CD4-positive, alpha-beta T cell treated with Interleukin-12 subunit alpha and Interleukin-12 subunit beta, for 1 hour (primary cell): ENCODE results near the gene CD99.
"Not testable (repeated sequence)": the region's sequence is repeated elsewhere in the genome, so short reads cannot be mapped to it uniquely, and the experiment has no call there.

Experiments
- DNase-seq: peaks from one replicate; pipeline ENCODE4 v3.0.0-alpha.2; 2020

The CD99 gene

DNA sequence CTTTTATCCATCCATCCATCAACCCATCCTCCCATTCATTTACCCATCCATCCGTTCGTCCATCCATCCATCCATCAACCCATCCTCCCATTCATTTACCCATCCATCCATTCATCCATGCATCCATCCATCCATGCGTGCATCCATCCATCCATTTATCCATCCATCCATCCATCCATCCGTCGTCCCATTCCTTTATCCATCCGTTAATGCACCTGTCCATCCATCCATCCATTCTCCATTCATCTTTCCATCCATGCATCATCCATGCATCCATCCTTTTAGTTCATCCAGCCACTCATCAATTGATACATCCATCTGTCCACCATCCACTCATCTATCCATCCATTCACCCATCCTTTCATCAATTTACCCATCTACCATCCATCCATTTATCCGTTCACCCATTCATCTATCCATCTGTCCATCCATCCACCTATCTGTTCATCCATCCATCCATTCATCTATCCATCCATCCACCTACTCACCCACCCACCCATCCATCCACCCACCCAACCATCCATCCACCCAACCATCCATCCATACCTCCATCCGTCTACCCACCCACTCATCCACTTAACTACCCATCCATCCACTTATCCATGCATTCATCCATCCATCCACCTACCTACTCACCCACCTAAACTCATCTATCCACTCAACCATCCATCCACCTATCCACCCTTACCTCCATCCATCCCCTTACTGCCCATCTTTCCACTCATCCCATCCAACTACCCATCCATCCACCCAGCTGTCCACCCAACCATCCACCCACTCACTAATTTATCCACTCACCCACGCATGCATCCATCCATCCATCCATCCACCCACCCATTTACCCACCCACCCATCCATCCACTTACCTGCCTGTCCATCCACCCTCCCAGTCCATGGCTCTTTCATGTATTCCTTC lies 9.6 kb downstream of the CD99 start:
- DNase-seq, result no peak

DNA sequence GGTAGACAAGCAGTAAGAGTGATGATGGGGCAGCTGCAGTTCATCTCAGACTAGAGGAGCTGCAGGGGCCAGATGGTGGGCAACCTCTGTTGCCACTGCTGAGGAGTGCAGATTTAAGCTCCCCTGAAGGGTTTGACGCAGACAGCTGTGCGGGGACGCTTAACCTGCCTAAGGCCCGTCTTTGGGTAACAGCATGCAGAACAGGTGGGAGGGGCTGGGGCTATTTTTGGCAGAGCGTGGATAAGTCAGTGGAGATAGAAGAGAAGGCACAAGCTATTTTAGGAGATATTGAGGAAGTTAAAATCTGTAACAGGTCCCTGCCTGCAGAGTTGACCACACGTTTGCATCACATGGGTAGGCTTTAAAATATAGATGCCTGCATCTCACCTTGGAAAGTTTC lies 10.5 kb downstream of the CD99 start:
- no peak for DNase-seq

DNA sequence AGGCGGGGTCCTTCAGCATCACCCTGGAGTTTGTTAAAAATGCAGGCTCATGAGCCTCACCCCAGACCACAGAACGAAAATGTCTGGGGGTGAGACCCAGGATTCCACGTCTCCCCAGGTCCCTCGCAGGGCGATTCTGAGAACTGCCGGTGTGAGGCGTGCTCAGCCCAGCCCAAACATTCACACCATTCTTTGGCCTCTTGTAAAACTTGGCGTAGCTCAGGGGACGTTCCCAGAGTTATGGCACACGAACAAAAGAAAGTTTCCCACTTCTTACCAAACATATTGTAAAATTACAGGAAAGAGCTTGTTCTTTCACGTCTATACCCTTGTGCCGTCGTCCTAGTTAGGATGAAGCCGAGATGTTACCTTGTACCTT lies 12.9 kb downstream of the CD99 start:
- no peak for DNase-seq

DNA sequence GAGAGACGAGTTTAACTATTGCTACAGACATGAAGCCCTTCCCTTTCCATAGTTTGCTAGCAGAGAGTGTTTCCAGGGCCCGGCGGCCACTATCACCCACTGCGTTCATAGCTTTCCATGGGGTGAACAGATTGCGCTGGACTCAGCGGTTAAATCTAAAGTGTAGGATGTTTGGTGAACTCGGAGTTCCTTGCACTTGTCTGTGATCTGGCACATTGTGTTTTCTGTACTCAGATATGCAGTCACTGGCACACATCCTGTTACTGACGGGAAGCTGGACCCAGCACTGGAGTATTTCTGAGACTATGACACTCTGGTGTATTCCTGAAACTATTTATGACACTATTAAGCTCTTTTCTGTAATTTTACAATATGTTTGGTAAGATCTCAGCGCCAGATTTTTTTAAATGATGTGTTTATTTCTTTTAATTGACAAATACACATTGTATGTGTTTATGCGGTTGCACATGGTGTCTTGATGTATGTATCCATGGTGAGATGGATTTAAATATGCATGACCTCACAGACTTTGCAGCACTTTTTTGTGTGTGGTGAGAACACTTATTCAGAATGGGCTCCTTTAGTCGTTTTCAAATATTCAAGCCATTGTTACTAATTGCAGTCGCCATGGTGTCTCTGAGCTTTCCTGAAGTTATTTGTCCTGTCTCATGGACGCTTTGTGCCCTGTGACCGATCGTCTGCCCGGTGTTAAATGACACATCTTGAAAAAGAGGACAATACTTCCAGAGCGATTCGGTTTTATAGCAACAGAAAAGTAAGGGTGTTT lies 14.1 kb downstream of the CD99 start:
- DNase-seq, result no peak

DNA sequence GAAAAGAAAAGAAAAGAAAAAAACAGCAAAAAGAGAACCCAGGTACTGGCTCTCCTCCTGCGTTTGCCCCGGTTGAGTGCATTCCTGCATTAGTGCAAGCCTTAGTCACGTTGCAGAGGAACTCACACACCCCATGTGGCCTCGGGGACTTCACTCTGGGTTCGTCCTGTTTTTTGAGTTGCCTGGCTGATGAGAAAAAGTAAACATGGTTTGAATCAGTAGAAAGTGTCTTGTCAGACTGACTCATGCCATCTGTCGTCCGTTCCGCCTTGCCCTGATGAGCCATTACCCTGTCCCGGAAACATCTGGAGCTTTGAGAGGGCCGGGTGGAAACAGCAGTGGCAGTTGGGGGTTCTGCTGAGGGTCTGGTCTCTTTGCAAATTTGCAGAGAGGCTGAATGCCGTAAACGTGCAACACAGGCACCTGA lies 16.3 kb downstream of the CD99 start:
- peak; percentile 52 for DNase-seq

DNA sequence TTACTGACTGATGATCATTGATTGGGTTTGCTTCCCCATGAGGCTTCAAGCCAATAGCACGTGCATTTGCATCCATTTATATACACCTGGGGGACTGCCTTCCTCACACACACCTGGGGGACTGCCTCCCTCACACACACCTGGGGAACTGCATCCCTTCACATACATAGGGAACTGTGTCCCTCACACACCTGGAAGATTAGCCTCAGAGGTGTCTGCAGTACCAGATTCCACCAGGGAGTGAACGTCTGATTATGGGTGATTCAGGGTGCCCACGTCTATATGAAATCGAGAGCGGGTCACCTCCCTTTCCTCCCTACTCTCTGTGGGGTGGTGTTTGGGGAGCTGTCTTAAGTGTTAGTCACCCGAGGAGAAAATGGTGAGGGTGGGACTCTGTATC lies 16.9 kb downstream of the CD99 start:
- no peak for DNase-seq

DNA sequence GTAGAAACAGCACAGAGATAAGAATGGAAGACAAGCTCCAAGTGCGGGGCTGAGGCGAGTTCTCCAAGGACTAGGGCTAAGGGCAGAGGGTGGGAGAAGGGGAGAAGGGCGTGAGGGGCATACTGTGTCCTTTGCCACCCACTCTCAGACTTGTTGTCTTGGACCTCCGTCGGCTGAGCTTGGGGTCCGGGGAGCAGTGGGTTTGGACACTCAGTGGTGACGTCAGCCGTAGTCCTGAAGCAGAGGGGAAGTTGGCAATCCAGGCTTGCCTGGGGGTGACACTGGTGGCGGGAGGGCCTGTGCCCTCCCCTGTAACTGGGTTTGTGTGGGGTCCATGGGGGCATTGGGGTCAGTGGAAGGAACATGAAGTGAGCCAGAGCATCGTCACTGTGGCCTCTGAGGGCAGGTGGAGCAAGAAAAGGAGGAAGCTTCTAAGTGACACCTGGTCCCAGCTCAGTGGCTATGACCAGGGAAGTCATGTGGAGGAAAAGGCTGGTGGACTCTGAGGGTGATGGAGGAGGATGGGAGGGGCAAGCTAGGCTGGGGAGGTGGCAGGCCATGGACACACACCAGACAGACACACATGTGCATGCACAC lies 17.6 kb downstream of the CD99 start:
- DNase-seq, result no peak

DNA sequence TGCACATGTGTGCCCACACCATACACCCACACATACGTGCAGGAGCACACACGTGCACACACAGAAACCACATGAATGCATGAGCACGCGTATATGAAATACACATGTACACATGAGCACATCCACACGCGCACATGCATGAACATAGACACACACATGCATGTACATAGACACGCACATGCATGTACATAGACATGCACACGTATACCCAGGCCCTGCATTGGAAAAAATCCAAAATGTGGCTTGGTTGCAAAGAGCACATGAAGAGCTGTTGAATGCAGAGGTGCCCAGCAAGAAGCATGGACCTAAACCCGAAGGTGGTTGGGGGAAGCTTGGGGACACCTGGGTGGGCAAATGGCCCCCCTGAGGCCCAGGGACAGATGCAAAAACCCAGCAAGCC lies 18.5 kb downstream of the CD99 start:
- DNase-seq, result no peak

DNA sequence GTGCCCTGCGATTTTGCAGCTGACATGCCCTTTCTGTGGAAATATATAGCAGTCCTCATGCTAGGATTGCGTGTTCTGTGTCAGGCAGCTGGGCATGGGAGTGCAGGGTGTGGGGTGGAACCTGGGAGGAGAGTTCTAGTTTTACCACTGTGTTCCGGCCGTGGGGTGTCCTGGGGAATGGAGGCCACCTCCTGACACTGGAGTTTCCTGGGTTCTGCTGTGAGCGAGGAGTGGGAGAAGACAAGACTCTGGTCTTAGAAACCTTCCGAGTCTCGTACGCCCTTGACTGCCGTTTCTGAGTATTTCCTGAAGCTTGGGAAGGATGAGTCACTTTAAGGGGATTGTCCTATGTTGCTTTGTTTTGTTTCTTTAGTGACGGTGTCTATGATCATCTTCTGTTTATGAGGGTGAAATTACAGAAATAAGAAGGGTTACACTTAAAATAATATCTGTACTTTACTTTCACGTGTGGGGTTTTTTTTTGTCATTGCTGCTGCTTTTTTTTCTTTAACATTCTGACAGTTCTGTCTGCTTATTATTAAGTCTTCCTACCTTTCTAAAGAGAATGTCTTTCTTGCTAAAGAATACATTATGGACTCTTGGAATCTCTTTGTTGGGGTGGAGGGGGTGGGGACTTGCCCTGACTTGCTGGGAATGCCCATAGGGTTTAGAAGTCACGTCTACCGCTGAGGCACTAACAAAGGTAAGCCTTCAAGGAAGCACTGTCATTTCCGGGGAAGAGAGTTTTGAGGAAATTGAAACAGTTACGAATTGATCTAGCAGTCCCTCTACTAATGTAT lies 19.1 kb downstream of the CD99 start:
- peak; percentile 54 for DNase-seq

DNA sequence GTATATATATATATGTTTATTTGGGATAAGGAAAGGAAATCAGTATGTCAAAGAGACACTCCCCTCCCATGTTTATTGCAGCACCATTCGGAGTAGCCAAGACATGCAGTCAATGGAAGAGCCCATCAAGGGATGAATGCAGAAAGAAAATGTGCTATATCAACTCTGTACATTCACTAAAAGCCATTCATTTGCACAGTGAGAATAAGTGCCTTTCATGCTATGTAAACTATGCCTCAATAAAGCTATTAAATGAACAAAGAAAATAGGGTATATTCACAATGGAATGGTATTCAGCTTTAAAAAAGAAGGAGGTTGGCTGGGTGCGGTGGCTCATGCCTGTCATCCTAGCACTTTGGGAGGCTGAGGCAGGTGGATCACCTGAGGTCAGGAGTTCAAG lies 20.3 kb downstream of the CD99 start:
- DNase-seq, result no peak

DNA sequence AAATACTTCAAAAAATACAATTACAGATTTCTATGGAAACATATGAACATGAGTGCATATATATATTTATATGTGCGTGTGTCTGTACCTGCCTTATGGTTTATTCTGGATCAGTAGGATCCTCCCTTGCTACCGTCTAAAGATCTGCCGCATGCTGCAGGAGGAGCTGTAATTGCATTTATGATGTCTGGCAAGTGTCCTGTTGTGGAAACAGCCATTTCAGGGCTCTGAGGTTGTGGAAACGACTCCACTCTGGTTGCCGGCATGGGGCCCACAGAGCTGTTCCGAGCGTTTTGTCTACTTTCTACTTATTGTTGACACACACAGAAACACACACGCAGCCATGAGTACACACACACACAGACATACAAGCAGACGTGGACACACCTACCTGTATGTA lies 21.3 kb downstream of the CD99 start:
- no peak for DNase-seq

DNA sequence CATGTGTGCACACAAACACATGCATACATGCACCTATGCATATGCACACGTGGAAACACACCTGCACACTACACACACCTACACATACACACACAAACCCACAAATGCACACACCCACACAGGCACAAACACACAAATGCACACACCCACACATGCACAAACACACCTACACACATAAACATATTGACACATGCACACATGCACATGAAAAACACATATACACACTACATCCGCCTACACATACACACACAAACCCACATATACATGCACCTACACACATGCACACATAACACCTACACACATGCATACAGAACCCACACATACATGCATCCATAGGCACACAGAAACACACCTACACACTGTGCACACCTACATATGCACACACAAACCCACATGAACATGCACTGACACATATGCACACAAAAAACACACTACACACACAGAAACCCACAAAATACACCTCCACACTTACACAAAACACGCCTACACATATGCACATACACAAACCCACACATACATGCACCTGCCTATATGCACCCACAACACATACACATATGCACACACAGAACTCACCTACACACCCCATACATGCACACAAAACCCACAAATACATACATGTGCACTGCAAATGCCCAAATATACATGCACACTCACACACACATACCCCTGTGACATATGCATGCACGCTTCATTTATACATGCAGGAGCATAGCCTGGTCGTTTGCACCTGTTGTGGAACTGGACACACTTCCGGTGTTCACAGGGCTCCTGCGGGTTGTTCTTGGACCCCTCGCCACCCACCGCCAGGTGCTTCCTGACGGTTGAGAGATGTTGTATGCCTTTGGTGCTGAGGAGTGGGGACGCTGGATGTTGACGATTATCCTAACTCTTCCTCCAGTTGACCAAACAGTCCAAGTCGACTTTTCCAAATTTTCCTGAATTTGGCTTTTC lies 22.1 kb downstream of the CD99 start:
- no peak for DNase-seq

DNA sequence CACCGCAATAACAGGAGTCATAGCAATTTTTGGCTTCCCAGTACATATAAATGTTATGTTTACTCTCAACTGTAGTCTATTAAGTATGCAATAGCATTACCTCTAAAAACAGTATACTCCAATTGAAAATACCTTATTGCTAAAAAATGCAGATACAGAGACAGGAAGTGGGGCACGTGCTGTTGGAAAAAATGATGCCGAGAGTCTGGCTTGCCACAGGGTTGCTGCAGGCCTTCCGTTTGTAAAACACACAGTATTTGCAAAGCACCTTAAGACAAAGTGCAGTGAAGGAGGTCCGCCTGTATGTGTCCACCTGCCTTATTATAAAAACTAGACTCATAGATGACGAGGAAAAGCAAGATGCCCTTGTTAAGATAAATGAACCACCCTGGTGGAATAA lies 23.5 kb downstream of the CD99 start:
- DNase-seq, result no peak

DNA sequence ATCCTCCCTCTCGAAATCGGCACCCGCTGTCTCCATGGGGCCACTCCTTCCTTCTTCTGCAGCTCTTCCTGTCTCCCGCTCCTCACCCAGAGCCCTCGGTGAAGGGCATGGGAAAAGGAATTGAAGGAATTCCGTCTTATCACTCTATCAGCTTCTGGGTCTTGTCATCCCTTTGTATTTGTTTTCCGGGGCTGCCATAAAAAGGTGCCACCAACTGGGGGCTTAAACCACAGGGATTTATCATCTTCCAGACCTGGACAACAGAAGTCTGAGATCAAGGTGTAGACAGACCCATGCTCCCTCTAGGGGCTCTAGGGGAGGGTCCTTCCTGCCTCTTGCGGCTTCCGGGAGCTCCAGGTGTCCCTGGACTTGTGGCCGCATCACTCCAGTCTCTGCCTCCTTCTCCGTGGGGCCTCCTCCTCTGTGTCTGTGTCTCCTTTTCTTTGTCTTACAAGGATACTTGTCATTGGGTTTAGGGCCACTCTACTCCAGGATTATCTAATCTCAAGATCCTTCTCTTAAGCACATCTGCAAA lies 24.0 kb downstream of the CD99 start:
- DNase-seq, result no peak

DNA sequence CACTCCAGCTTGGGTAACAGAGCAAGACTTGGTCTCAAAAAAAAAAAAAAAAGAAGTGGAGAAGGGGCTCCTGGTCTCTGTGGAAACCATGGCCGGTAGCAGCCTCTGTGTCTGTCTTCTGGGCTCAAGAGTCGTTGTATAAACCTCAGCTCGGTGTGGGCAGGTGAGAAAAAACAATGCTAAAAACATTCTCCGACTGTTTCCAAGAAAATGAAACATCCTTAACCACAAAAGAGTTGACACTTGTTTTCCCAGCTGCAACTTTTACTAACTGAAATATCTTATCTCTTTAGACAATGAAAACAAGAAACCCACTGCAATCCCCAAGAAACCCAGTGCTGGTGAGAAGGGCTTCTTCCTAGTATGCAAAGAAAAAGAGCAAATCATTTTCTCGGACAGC lies 26.2 kb downstream of the CD99 start:
- DNase-seq, result no peak

DNA sequence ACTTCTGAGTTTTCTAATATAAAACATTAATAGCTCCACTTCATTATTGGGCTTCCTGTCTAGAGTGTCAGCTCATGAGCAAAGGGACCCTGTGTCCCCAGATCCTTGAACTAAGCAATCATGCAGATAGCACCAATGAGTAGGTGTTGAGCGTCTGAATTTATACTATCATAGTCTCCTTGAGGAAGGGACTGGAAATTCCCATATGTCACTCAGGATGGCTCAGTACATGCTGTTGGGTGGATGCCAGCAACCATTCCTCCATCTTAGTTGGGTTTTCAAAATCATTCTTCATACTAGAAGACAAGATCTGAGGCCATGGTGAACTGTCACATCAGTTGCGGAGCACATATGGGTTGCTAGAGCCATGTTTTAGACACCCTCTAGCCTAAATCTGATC lies 27.7 kb downstream of the CD99 start:
- DNase-seq, result no peak

DNA sequence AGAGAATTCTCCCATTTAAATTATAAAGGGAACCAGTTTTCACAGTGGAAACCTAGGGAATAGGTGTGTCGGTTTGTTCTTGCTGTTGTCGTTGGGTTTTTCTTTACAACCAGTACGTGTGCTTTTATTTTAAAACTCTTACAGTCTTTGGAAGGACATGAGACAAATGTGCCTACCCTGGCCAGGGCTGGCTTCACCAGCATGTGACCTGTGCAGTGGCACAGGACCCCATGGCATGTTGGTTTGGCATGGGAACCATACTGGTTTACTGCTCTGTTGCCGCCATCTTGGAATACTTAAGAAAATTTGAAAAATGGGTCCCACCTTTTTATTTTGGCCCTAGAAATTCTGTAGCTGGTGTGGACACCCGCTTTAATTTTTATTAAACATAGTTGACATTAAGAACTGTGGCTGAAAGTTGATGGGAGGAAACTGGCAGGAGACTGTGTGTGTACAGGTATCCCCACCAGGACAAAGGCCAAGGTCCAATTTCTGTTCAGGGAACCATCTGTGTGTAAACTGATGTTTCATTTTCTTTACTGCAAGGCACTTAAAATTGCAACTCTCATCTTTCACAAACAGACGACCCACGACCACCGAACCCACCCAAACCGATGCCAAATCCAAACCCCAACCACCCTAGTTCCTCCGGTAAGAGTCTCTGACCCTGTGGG lies 28.8 kb downstream of the CD99 start:
- DNase-seq, result no peak

DNA sequence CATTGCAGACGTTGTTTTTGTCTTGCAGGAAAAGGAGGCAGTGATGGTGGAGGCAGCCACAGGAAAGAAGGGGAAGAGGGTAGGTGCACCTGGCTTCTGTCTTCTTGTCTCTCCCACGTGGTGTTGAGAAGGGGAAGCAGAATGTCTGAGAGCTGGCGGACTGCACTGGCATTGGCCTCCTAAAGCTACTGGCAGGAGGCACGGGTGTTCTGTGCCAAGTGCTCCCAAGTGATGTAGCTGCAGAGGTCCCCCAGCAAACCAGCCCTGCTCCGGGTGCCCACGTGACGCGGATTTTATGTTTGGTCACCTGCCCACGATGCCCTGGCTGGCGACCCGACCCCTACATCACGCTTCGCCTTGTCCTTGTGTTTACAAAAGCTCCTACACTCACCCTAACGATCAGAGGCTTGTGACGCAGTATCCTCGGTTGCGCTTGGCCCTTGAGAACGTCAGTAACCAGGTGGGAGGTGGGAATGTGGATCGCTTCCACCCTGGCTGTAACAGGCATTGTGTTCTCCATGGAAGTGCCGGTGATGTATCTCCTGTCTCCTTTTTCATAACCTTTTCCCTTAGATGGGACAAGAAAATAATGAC lies 32.3 kb downstream of the CD99 start:
- no peak for DNase-seq

DNA sequence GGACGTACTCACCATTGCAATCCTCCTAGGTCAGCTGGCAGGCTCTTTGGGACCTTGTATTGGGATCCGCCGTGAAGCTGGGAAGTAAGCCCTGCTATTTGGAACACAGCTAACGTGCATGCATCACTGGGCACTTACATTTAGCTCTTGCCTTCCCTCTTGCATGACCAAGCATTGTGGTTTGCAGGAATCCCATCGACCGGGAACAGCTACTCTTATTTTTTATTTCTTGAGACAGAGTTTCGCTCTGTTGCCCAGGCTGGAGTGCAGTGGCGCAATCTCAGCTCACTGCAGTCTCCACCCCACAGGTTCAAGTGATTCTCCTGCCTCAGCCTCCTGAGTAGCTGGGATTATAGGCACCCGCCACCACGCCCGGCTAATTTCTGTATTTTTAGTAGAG lies 36.2 kb downstream of the CD99 start:
- DNase-seq, result not testable (repeated sequence)

DNA sequence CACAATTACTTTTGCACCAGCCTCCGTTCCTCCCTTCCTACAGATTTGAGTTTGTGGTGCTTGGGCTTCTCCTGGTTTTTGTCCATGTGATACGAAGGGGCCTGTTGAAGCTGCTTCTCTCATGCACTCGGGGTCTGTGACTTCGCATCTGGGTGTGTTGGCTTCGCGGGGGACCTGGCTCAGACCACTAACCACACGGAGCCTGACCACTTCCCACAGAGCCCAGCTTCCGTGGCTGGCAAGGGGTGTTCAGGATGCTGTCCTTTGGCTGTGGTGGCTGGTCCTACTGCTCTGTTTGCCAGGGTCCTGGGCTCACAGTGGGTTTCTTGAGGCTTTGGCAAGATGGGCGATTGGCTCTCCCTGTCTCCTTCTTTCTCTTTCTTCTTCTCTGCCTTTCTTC lies 41.0 kb downstream of the CD99 start:
- no peak for DNase-seq

DNA sequence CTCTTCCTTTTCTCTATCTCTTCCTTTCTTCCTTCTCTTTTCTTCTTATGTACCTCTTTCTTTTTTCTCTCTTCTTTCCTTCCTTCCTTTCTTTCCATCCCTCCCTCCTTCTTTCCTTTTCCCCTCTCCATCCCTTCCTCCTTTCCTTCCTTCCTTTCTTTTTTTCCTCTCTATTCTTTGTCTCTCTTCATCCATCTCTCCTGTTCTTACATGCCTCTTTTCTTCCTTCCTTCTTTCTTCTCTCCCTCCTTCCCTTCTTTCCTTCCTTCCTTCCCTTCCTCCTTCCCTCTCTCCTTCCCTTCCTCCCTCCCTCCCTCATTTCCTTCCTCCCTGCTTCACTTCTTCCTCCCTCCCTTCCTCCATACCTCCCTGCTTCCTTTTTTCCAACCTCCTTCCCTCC lies 41.6 kb downstream of the CD99 start:
- DNase-seq, result no peak
